ENCODE data around the gene ABLIM3.

Gene ABLIM3

DNA sequence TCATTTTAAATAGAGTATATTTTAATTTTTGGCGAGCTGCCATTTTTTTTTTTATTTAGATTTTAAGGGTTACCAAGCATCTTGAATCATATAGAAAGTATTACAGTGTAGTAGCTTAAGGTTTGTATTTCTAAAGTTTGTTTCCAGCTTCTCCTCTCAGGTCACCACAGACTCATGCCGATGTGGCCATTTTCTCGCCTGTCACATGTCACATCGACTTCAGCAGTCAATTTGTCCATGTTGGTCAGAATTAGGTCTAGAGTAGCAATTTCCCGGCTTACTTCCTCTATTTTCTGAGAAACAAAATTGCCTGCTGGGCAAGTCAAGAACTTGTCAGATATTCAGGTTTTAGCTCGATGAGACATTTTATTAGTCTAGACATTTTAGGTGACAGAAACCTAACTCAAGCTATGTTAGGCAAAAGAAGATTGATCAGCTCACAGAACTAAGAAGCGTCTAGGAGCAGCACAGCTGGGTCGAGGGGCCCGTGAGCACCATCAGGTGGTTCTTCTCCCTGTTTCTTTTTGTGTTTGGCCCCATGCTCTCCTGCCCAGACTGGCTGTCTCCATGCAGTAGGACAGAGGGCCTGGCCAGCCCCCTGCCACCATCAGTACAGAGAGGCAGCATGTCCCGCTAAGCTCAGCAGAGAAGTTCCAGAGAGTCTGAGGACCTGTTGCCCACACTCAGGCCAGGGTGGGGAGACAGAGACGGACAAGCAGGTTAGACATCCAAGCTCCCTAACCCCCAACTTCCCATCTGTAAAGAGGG lies 82.0 kb downstream of the ABLIM3 start:
- Histone ChIP-seq H3K4me3 (ENCODE audit: low read length) (no peak overlapping the region), H3K9ac (ENCODE audit: low read length) (no peak overlapping the region), H3K9me3 (ENCODE audit: control insufficient read depth, low read length) (no peaks in the 10 kb centered on the region), H3K27me3 (replicated peaks; ENCODE audit: control insufficient read depth, insufficient read depth, low read length) (no peaks in the 10 kb centered on the region), H3K36me3 (ENCODE audit: control insufficient read depth, insufficient read depth, low read length, severe bottlenecking) (peaks cover 59% of the 10 kb centered on the region), H3K4me1 (ENCODE audit: control insufficient read depth, insufficient read depth, low read length) (peaks cover 18% of the 10 kb centered on the region)
- peak; percentile 20 for DNase-seq (ENCODE audit: low read depth)

DNA sequence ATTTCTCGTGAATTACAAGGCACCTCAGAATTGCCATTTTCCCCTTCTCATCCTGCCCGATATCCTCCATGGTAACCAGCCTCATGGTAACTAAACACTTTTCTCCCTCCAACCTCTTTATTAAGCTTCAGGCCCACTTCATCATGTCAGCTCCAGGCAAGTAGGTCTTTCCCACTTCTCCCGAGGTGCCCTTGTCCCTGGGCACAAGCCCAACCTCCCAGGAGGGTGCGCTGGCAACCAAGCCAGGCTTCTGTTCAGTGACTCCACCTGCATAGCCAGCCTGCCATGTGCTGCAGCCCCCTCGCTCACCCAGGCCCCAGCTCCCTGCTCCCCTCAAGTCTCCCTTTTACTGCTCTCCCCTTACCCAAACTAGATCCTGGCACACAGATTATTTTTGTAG lies 83.0 kb downstream of the ABLIM3 start:
- Histone ChIP-seq H3K4me1 (ENCODE audit: control insufficient read depth, insufficient read depth, low read length) (peaks cover 28% of the 10 kb centered on the region), H3K9ac (ENCODE audit: low read length) (no peak overlapping the region), H3K4me3 (ENCODE audit: low read length) (no peak overlapping the region), H3K27me3 (replicated peaks; ENCODE audit: control insufficient read depth, insufficient read depth, low read length) (no peaks in the 10 kb centered on the region), H3K9me3 (ENCODE audit: control insufficient read depth, low read length) (no peaks in the 10 kb centered on the region), H3K36me3 (ENCODE audit: control insufficient read depth, insufficient read depth, low read length, severe bottlenecking) (peaks cover 49% of the 10 kb centered on the region)
- DNase-seq (ENCODE audit: low read depth): no peak

DNA sequence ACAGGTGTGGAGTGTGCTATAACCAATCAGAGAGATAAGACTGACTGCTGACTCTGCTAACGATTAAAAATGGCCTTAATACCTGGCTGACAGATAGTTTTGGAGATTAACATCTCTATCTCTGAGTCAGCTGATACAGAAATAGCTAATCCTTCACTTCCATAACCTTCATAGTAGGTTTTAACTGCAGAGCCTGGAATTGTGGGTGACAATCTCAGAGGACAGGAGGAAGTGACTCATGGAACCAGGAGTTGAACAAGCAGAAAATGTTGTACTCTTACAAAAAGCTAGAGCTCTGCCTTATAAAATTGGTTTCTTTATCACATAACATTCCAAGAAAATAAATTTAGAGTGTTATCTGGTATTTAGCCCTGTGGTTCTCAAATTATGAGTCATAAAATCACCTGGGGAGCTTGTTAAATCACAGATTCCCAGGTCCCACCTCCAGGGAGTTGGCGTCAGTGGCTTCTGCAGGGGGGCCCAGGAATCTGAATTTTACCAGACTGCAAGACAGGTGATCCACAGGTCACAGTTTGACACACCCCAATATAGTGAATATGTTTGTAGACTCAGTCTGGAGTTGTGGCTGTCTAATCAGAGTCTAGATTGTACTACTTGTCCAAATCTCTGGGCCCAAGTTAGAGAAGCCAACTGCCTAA lies 86.0 kb downstream of the ABLIM3 start:
- Histone ChIP-seq H3K36me3 (ENCODE audit: control insufficient read depth, insufficient read depth, low read length, severe bottlenecking) (peaks cover 45% of the 10 kb centered on the region), H3K4me3 (ENCODE audit: low read length) (no peak overlapping the region), H3K27me3 (replicated peaks; ENCODE audit: control insufficient read depth, insufficient read depth, low read length) (no peaks in the 10 kb centered on the region), H3K9ac (ENCODE audit: low read length) (no peak overlapping the region), H3K9me3 (ENCODE audit: control insufficient read depth, low read length) (no peaks in the 10 kb centered on the region), H3K4me1 (ENCODE audit: control insufficient read depth, insufficient read depth, low read length) (peaks cover 23% of the 10 kb centered on the region)
- DNase-seq (ENCODE audit: low read depth): peak; percentile 21

DNA sequence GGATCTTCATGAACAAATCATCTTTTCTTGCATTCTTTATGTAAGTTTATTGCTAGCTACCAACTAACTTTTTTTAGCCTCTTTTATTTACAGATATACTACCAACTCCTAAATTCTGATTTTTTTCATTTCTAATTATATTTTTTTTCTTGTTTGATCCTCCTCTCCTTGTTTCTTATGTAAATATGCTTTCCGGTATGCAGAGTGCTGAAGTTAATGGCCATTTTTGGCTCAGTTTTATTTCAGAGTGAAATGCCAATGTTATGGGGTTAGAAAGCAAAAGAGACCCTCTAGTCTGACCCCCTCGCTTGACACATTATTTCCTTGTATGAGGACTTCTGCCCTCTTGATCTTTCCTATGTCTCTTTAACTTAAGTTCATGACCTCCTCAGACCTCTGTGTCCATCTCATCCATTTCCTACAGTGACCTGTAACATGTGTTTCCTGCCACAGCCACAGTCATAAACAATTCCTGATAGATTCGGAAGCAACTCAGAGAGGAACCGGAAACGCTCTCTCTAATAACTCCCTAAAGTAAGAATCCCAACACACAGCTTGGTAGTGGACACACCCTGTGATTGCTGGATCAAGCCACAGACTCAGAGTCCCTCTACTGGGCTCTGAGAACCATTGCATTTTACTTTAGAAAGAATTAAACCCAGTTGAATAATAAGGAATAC lies 87.5 kb downstream of the ABLIM3 start:
- H3K4me1 ChIP-seq (ENCODE audit: control insufficient read depth, insufficient read depth, low read length): peaks cover 23% of the 10 kb centered on the region
- no peaks in the 10 kb centered on the region for H3K9me3 ChIP-seq (ENCODE audit: control insufficient read depth, low read length)
- H3K36me3 ChIP-seq (ENCODE audit: control insufficient read depth, insufficient read depth, low read length, severe bottlenecking): peaks cover 52% of the 10 kb centered on the region
- no peaks in the 10 kb centered on the region for H3K27me3 ChIP-seq (replicated peaks; ENCODE audit: control insufficient read depth, insufficient read depth, low read length)
- H3K4me3 ChIP-seq (ENCODE audit: low read length): no peak overlapping the region
- H3K9ac ChIP-seq (ENCODE audit: low read length): peak overlapping the region; percentile 52
- peak; percentile 92 for DNase-seq (ENCODE audit: low read depth)

DNA sequence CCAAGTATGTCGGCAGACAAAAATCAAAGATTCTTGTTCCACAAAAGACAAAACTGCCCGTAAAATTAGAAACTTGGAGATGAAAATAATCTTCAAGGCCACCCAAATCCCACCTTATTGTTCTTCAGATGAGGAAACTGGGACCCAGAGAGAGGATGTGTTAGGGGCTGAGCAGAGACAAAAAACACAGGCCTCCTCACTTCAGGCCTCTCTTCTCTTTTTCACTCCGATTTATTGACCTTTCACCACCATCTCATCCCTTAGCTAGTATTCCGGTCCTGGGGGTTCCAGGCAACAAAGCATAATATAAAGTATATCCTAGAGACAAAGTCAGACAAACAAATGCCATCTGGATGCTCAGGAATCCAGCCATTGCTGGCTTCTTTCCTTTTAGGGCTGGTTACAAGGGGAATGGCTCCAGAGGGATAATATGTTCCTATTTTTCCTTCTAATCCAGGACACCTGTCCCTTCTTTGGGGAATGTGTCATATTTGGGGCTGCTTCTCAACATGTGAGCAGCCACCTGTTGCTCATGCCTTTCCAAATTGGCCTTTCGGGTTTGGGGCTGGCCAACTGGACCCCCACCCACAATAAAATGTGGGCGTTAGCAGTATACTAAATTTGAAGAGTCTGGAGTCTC lies 88.1 kb downstream of the ABLIM3 start:
- no peaks in the 10 kb centered on the region for H3K27me3 ChIP-seq (replicated peaks; ENCODE audit: control insufficient read depth, insufficient read depth, low read length)
- peaks cover 52% of the 10 kb centered on the region for H3K36me3 ChIP-seq (ENCODE audit: control insufficient read depth, insufficient read depth, low read length, severe bottlenecking)
- peak overlapping the region; percentile 52 for H3K9ac ChIP-seq (ENCODE audit: low read length)
- DNase-seq (ENCODE audit: low read depth): no peak
- peaks cover 23% of the 10 kb centered on the region for H3K4me1 ChIP-seq (ENCODE audit: control insufficient read depth, insufficient read depth, low read length)
- H3K4me3 ChIP-seq (ENCODE audit: low read length): no peak overlapping the region
- H3K9me3 ChIP-seq (ENCODE audit: control insufficient read depth, low read length): no peaks in the 10 kb centered on the region

DNA sequence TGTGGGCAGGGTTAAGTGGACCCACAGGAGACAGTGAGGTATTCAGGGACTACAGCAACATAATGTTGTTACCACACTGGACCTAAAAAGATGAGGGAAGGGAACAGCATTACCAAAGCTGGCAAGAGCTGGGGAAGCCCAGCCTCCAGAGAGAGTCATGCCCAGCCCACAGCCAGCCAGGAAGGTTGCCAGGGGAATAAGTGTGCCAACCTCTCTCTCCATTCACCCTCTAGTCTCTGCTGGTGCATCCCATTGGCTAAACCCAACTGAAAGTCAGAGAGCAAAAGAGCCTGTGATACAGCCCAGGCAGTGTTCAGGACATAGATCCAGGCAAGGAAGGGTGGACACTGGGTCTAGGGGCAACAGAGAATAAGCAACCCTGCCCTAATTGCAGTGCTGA lies 94.5 kb downstream of the ABLIM3 start:
- Histone ChIP-seq H3K4me1 (ENCODE audit: control insufficient read depth, insufficient read depth, low read length) (no peaks in the 10 kb centered on the region), H3K4me3 (ENCODE audit: low read length) (no peak overlapping the region), H3K9ac (ENCODE audit: low read length) (no peak overlapping the region), H3K27me3 (replicated peaks; ENCODE audit: control insufficient read depth, insufficient read depth, low read length) (no peaks in the 10 kb centered on the region), H3K36me3 (ENCODE audit: control insufficient read depth, insufficient read depth, low read length, severe bottlenecking) (peaks cover 92% of the 10 kb centered on the region), H3K9me3 (ENCODE audit: control insufficient read depth, low read length) (no peaks in the 10 kb centered on the region)
- DNase-seq (ENCODE audit: low read depth): no peak

DNA sequence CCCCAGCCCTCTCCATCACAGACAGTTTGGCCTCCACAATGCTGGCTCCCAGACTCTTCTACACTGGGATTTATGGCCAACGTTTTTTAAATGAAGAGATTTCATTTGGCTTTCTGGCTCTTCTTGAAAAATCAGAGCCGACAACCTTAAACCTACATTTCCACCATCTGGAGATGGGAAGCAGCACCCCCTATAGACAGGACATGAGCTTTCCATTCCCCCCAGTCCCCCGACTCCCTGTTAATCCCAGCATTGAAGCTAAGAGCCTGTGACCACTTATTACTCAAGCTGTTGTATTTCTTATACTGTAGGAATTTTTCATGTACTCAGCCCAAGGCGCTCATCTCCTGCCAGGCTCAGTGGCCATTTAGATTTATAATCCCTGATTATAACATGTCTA lies 96.4 kb downstream of the ABLIM3 start:
- Histone ChIP-seq H3K36me3 (ENCODE audit: control insufficient read depth, insufficient read depth, low read length, severe bottlenecking) (peaks cover 97% of the 10 kb centered on the region), H3K4me3 (ENCODE audit: low read length) (no peak overlapping the region), H3K27me3 (replicated peaks; ENCODE audit: control insufficient read depth, insufficient read depth, low read length) (no peaks in the 10 kb centered on the region), H3K9me3 (ENCODE audit: control insufficient read depth, low read length) (no peaks in the 10 kb centered on the region), H3K9ac (ENCODE audit: low read length) (no peak overlapping the region), H3K4me1 (ENCODE audit: control insufficient read depth, insufficient read depth, low read length) (no peaks in the 10 kb centered on the region)
- no peak for DNase-seq (ENCODE audit: low read depth)

DNA sequence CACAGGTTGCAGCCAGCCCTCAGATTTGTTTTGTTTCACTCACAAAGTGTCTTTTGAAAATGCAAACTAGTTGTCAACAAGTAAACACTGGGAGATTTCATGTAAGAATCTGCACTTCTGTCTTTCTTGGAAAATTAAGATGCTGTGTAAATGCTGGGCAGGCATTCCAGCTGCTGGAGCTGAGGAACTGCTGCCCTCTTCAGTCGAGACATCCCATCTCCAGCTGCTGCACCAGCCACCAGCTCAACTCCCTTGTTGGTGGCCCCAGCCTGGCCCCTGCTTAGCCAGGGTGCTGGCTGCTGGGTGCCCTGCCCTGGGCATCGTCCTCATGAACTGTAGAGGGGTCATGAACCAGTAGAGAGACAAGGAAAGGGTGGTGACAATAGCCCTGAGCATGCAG lies 97.2 kb downstream of the ABLIM3 start:
- no peak overlapping the region for H3K9ac ChIP-seq (ENCODE audit: low read length)
- H3K9me3 ChIP-seq (ENCODE audit: control insufficient read depth, low read length): no peaks in the 10 kb centered on the region
- no peak overlapping the region for H3K4me3 ChIP-seq (ENCODE audit: low read length)
- H3K36me3 ChIP-seq (ENCODE audit: control insufficient read depth, insufficient read depth, low read length, severe bottlenecking): peaks cover 97% of the 10 kb centered on the region
- no peaks in the 10 kb centered on the region for H3K27me3 ChIP-seq (replicated peaks; ENCODE audit: control insufficient read depth, insufficient read depth, low read length)
- H3K4me1 ChIP-seq (ENCODE audit: control insufficient read depth, insufficient read depth, low read length): no peaks in the 10 kb centered on the region
- peak; percentile 28 for DNase-seq (ENCODE audit: low read depth)

DNA sequence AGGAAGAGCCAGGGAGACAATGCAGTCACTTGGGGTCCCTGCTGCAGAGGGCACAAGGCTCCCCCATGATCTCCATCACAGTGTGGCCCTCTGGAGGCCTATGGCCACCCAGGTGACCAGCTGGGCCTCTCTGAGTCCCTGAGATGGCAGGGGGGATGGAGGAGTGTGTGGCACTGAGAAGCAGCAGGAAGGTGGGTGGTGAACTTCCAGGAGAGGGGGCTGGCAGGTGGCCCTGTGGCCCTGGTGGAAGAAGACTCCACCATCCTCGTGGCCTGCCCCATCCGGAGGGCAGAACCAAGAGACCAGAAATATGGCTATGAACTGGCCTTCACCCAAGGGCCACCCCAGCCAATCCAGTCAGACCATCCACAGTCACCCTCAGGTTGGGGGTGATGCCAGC lies 98.6 kb downstream of the ABLIM3 start:
- Histone ChIP-seq H3K4me1 (ENCODE audit: control insufficient read depth, insufficient read depth, low read length) (no peaks in the 10 kb centered on the region), H3K36me3 (ENCODE audit: control insufficient read depth, insufficient read depth, low read length, severe bottlenecking) (peaks cover 90% of the 10 kb centered on the region), H3K4me3 (ENCODE audit: low read length) (no peak overlapping the region), H3K9me3 (ENCODE audit: control insufficient read depth, low read length) (no peaks in the 10 kb centered on the region), H3K9ac (ENCODE audit: low read length) (no peak overlapping the region), H3K27me3 (replicated peaks; ENCODE audit: control insufficient read depth, insufficient read depth, low read length) (no peaks in the 10 kb centered on the region)
- DNase-seq (ENCODE audit: low read depth): no peak

DNA sequence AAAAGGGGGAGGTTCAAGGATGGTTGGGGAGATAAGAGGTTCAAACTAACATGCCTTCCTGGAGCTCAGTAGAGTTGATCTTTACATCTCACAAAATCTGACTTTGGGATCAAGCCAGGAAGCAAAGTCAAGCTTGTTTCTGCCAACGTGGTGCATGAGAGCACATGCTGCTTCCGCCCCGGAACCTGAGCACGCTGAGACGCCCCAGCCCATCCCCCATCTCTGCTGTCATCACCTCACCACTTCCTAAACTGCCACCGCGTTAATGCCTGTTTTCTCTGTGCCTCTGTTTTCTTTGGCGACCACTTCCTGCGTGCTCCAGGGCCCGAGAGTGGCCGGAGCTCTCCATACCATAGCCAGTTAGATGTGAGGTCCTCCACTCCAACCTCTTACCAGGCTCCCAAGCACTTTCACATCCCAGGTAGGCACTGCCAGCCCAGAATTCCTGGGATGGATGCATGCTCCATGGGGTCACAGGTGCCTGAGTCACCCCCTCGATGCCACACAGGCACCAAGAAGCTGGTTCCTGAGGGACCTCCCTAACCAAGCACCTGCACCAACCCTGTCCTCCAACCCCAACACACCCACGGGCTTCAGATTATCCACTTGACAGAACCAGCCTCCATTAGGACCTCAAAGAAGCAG lies 99.2 kb downstream of the ABLIM3 start:
- H3K36me3 ChIP-seq (ENCODE audit: control insufficient read depth, insufficient read depth, low read length, severe bottlenecking): peaks cover 90% of the 10 kb centered on the region
- no peak overlapping the region for H3K9ac ChIP-seq (ENCODE audit: low read length)
- no peak for DNase-seq (ENCODE audit: low read depth)
- no peaks in the 10 kb centered on the region for H3K4me1 ChIP-seq (ENCODE audit: control insufficient read depth, insufficient read depth, low read length)
- H3K27me3 ChIP-seq (replicated peaks; ENCODE audit: control insufficient read depth, insufficient read depth, low read length): no peaks in the 10 kb centered on the region
- H3K4me3 ChIP-seq (ENCODE audit: low read length): no peak overlapping the region
- H3K9me3 ChIP-seq (ENCODE audit: control insufficient read depth, low read length): no peaks in the 10 kb centered on the region

DNA sequence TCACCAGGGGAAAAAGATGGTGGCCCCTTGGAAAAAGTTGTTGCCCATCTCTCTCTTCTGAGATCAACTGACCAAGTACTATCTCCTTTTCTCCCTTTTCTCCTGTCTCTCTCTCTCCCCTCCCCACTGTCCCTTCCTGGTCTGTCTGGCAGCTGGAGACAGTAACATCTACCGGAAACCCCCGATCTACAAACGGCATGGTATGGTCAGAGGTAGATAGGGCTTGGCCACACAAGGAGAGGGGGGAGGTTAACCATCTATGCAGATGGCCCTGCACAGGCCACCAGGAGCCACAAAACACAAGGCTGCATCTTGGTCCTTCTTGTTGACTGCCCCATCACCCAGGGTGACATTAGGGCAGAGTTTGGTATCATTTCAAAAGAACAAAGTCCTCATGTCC lies 101.0 kb downstream of the ABLIM3 start:
- peaks cover 90% of the 10 kb centered on the region for H3K36me3 ChIP-seq (ENCODE audit: control insufficient read depth, insufficient read depth, low read length, severe bottlenecking)
- H3K4me1 ChIP-seq (ENCODE audit: control insufficient read depth, insufficient read depth, low read length): no peaks in the 10 kb centered on the region
- H3K9me3 ChIP-seq (ENCODE audit: control insufficient read depth, low read length): no peaks in the 10 kb centered on the region
- no peaks in the 10 kb centered on the region for H3K27me3 ChIP-seq (replicated peaks; ENCODE audit: control insufficient read depth, insufficient read depth, low read length)
- no peak overlapping the region for H3K4me3 ChIP-seq (ENCODE audit: low read length)
- no peak overlapping the region for H3K9ac ChIP-seq (ENCODE audit: low read length)
- no peak for DNase-seq (ENCODE audit: low read depth)
